Sigmoid colon (tissue), 4 donors: ENCODE results near the gene CD44.
A peak's percentile ranks its signal among the peaks of the same experiment; 100 is the strongest.

Source experiments
- CTCF ChIP-seq, 4 experiments: fragments of 450-650 bp in 3 of 4; fragments of 200-600 bp in 1 of 4; IDR thresholded peaks; one replicate each; pipeline ENCODE4 v1.5.1; 2016 to 2019; ENCODE audit warnings: antibody characterized with exemption in 4 of 4, mild to moderate bottlenecking in 3 of 4, moderate library complexity in 2 of 4
- EP300 ChIP-seq, 4 donors: sonication (generic); formaldehyde crosslinking; IDR thresholded peaks; one replicate each; pipeline ENCODE4 v1.6.1; 2017; ENCODE audit warnings: antibody characterized with exemption in 4 of 4
- POLR2AphosphoS5 ChIP-seq, 4 donors: sonication (generic); formaldehyde crosslinking; IDR thresholded peaks; one replicate each; pipeline ENCODE4 v1.6.1; 2017; ENCODE audit warnings: antibody characterized with exemption in 4 of 4

- no peak for TF ChIP-seq CTCF (IDR thresholded peaks at IDR 0.05)
- no peak for TF ChIP-seq EP300 (IDR thresholded peaks at IDR 0.05)
- peak in 1 of 4 donors; percentile 9 for TF ChIP-seq POLR2AphosphoS5 (IDR thresholded peaks at IDR 0.05)
Observed at GRCh38 chr11:35223371-35223796, 84.4 kb downstream of the CD44 start.
